GM12892 (cell line): ENCODE data around the gene ULK1.
"Not testable (repeated sequence)": the region's sequence is repeated elsewhere in the genome, so short reads cannot be mapped to it uniquely, and the experiment has no call there.

Experiments used
- DNase-seq: peaks from one replicate; pipeline ENCODE4 v3.0.0; 2011; ENCODE audit not compliant: insufficient read length
- FAIRE-seq: peaks from 2 replicates; lab custom pipeline; 2011; peaks lifted over from hg19 to GRCh38; lab: Jason Lieb, UNC
- POLR2A ChIP-seq: IDR thresholded peaks from 2 replicates; pipeline ENCODE4 v1.6.1; 2011; ENCODE audit warnings: low read depth, low read length, control low read depth
- POLR2AphosphoS5 ChIP-seq: IDR thresholded peaks from 2 replicates; pipeline ENCODE4 v1.6.1; 2011; ENCODE audit warnings: low read depth, low read length, control low read depth
- TAF1 ChIP-seq: IDR thresholded peaks from 2 replicates; pipeline ENCODE4 v1.6.1; 2011; ENCODE audit warnings: low read depth, mild to moderate bottlenecking, control low read depth, low read length, borderline replicate concordance

Gene ULK1

DNA sequence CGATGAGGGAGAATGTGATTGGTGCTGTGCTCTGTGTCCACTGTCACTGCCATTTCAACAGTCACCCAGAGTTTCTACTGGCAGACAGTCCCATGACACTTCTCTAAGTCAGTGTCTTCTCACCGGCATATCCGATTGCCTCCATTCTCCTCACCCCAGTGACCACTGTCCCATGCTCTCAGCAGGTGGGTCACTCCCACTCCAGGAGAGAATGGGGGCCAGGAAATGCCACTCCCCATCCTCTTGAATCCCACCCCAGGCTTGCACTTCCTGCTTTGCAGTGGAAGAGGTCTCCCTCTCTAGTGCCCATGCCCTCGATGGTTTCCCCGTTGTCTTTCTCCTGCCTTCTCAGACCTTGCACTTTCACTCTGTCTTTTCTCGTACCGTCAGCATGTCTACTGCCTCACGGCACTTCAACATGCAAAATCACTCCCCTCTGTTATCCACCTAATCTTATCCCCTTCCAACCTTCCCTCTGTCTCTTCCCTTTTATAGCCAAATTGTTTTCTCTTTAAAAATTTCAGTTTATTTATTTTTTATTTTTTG lies 53.1 kb downstream of the ULK1 start:
- no peak for TF ChIP-seq POLR2A
- TF ChIP-seq TAF1, result no peak
- TF ChIP-seq POLR2AphosphoS5, result no peak
- DNase-seq, result no peak
- FAIRE-seq, result no peak

DNA sequence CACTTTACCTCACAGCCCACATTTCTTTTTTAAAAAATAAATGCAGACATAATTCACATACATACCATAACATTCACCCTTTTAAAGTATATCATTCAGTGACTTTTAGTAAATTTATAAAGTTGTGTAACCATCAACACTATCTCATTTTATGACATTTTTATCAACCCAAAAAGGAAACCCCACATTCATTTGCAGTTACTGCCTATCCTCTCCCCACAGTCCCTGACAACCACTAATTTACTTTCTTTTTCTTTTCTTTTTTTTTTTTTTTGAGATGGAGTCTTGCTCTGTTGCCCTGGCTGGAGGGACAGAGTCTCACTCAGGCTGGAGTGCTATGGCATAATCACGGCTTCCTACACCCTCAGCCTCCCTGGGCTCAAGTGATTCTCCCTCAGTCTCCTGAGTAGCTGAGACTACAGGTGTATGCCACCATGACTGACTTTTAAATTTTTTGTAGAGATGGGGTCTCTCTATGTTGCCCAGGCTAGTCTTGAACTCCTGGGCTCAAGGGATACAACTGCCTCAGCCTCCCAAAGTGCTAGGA lies 53.8 kb downstream of the ULK1 start:
- no peak for TF ChIP-seq POLR2A
- no peak for TF ChIP-seq TAF1
- TF ChIP-seq POLR2AphosphoS5, result no peak
- DNase-seq (no peak), FAIRE-seq (no peak)

DNA sequence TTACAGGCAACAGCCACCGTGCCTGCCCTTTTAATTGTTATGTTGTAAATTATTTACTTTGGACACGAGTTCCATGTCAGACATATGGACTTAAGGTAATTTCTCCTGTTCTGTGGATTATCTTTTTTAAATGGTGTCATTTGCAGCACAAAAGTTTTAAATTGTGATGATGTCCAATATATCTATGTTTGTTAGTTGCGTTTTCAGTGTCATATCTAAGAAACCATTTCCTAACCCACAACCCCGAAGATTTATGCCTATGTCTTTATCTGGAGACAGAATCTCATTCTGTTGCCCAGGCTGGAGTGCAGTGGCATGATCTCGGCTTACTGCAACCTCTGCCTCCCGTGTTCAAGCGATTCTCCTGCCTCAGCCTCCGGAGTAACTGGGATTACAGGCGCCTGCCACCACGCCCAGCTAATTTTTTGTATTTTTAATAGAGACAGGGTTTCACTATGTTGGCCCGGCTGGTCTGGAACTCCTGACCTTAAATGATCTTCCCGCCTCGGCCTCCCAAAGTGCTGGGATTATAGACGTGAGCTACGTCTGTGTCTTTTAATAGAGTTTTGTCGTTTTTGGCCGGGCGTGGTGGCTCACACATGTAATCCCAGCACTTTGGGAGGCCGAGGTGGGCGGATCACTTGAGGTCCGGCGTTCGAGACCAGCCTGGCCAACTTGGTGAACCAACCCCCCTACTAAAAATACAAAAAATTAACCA lies 54.5 kb downstream of the ULK1 start:
- peak; percentile 40 for FAIRE-seq
- not testable (repeated sequence) for DNase-seq

DNA sequence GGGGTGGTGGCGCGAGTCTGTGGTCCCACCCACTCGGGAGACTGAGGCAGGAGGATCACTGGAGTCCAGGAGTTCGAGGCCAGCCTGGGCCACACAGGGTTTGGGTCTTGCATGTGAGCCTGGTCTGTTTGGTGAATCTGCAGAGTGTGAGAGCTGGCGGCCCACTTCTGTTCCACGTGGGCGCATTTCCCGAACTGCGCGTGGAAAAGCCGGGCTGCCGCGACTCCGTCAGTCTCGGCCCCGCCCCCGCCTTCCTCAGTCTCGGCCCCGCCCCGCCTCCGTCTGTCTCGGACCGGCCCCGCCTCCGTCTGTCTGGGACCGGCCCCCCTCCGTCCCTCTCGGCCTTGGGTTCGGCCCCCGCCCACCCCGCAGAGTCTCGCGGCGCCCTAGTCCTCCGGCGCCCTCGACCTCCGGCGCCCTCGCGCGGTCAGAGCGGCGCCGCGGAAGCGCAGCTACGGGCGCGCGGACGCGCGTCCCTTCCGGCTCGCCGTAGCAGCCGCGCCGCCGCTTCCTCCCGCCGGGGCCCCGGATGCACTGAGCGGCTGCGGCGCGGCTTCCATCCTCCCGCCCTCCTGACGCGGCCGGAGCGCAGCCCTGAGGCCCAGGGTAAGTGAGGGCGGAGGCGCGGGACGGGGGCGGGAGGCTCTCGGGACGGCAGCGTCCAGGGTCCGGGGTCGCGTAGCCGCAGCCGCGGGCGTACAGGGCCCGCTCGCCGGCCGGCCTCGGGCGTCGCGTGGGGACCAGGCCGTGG lies 55.2 kb downstream of the ULK1 start, which contains the start of gene EP400:
TSS of gene EP400 (plus strand) at position 512 of the 751 bp plus-strand sequence. CDS start 10,678 bp downstream, outside the sequence.
- DNase-seq, result peak; percentile 92
- TF ChIP-seq TAF1 (peak; percentile 41; the same call in 1 of the 2 replicates), POLR2AphosphoS5 (0 out of 2 replicates have a peak, but pooled peaks have one; percentile 32), POLR2A (peak; percentile 67; the same call in 1 of the 2 replicates)
- FAIRE-seq, result peak; percentile 94

DNA sequence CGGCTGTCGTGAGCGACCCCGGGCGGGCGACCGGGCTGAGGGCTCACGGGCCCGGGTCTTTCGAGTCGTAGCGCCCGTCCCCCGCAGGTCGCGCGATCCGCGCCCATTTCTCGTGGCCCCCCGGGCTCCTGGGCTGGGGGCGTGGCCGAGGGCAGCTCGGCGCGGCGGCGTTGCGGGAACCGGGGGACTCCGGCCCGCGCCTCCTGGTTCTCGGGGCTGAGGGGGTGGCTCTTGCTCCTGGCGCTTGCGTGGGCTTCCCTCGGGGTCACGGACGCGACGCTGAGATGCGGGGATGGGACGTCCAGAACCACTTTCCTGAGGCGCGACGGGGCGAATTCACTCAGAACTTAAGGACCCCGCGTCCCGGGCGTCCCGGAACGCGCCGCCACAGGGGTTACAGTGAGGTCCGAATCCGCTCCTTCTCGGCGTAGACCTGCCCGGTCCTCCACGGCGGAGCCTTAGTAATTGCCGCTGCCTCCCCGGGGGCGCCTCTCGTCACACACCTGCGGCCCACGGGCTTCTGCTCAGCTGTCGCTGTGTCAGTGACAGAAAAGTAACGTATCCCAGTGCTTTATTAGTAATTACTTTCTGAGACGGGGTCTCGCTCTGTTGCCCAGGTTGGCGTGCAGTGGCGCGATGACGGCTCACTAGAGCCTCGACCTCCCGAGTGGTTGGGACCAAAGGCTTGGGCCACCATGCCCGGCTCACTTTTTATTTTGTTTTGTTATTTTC lies 55.9 kb downstream of the ULK1 start:
- no peak for DNase-seq
- TF ChIP-seq POLR2A (no peak), TAF1 (no peak), POLR2AphosphoS5 (no peak)
- FAIRE-seq, result no peak

DNA sequence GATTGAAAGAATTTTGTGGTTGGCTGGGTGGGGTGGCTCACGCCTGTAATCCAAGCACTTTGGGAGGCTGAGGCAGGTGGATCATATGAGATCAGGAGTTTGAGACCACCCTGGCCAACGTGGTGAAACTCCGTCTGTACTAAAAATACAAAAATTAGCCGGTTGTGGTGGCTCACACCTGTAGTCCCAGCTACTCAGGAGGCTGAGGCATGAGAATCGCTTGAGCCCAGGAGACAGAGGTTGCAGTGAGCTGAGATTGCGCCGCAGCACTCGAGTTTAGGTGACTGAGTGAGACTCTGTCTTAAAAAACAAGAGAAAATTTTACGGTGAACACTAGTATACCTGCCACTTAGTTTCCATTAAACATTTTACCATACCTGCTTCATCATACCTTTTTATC lies 59.4 kb downstream of the ULK1 start:
- not testable (repeated sequence) for FAIRE-seq, DNase-seq

DNA sequence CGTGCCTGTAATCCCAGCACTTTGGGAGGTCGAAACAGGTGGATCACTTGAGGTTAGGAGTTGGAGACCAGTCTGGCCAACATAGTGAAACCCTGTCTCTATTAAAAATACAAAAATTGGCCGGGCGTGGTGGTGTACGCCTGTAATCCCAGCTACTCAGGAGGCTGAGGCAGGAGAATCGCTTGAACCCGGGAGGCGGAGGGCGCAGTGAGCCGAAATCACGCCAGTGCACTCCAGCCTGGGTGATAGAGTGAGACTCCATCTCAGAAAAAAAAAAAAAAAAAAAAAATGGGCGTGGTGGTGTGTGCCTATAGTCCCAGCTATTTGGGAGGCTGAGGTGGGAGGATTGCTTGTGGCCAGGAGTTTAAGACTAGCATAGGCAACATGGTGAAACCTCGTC lies 60.0 kb downstream of the ULK1 start:
- not testable (repeated sequence) for FAIRE-seq, DNase-seq

DNA sequence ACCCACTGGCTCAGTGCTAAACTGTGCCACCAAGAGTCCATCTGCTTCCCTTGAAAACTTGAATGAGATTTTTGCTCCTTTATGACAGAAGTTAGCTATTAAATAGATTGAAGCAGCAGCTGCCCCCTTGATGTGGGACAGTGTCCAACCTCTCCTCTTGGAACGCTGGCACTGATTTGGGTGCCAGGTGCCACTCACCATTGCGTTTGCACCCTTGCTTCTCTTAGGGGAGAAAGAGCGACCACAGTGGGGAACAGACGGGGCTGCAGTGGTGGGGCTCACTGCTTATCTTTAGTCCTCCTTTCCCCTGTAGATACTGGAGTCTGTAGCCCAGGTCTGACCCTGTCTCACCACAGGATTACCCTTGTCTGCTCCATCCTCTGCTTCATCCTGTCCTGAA lies 64.7 kb downstream of the ULK1 start:
- no peak for TF ChIP-seq TAF1
- TF ChIP-seq POLR2AphosphoS5, result no peak
- no peak for TF ChIP-seq POLR2A
- FAIRE-seq, result no peak
- no peak for DNase-seq

DNA sequence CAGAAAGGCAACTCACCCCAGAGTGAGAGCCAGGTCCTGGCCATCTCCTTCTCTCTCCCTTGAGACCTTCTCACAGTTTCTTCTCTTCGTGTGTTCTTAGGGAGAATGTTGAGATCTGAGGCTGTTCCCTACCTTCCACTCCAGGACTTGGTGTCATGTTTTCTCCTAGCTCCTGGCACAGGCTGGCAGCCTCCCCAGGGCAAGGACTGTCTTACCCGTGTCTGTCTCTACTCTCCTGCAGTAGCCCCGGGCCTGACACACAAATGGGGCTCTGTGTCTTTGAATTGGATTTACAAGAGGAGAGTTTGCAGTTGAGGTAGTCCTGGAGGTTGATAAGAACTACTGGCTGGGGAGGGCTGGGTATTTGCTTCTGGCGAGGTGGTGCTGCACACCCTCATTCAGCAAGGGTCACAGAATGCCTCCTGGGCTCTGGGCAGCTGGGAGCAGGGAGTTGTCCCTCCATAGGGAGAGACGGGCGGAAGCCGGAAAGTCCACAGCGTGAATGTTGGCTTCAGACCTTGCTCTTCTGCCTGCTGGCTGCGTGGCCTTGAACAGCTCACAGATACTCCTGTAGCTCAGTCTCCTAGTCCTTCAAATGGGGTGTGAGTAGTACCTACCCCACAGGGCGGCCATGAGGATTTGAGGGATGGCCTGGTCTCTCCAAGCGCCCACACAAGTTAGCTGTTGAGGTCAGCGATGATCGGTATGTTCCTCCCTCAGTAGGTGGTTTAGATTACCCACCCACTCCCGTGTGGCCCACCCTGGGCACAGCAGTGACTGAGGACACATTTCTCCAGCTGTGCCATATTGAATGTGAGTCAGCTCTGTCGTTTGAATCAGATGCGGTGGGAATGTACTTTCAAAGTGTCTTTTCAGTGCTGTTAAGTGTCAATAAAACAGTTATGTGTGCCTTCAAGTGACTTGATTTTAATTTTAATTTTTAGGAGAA lies 65.5 kb downstream of the ULK1 start:
- TF ChIP-seq POLR2A (no peak), POLR2AphosphoS5 (no peak)
- no peak for FAIRE-seq
- DNase-seq, result no peak

DNA sequence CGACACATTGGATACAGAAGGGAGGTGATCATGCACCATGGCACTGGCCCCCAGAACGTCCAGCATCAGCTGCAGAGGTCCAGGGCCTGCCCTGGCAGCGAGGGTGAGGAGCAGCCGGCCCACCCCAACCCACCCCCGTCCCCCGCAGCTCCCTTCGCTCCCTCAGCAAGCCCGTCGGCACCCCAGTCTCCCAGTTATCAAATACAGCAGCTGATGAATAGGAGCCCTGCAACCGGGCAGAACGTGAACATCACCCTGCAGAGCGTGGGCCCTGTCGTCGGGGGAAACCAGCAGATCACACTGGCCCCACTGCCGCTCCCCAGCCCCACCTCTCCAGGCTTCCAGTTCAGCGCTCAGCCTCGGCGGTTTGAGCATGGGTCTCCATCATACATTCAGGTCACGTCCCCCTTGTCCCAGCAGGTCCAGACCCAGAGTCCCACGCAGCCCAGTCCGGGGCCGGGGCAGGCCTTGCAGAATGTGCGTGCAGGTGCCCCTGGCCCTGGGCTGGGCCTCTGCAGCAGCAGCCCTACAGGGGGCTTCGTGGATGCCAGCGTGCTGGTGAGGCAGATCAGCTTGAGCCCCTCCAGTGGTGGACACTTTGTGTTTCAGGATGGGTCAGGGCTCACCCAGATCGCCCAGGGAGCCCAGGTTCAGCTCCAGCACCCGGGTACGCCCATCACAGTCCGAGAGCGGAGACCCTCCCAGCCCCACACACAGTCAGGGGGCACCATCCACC lies 66.3 kb downstream of the ULK1 start:
- not testable (repeated sequence) for FAIRE-seq

DNA sequence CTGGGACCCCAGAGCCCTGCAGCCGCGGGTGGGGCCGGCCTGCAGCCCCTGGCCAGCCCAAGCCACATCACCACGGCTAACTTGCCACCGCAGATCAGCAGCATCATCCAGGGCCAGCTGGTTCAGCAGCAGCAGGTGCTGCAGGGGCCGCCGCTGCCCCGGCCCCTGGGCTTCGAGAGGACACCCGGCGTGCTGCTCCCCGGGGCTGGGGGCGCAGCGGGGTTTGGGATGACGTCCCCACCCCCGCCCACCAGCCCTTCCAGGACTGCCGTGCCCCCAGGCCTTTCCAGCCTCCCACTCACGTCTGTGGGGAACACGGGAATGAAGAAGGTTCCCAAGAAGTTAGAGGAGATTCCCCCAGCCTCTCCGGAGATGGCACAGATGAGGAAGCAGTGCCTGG lies 66.9 kb downstream of the ULK1 start:
- DNase-seq, result not testable (repeated sequence)
- FAIRE-seq, result peak; percentile 50

More for the DNA sequence above, 66.3 kb downstream of the ULK1 start:
- not testable (repeated sequence) for DNase-seq
